Measurements from ENCODE around the gene CELSR2.

The CELSR2 gene

GRCh38 chr1:109261578-109261977 lies 12.2 kb downstream of the CELSR2 start:
- H3K4me3 ChIP-seq (ENCODE audit: low read length): no peak overlapping the region
- no peak for DNase-seq (ENCODE audit: low read depth)
- TF ChIP-seq CTCF (conservative IDR thresholded peaks at IDR 0.05; ENCODE audit: low read length): no peak

GRCh38 chr1:109262231-109263055 lies 13.1 kb downstream of the CELSR2 start:
- no peak for TF ChIP-seq CTCF (conservative IDR thresholded peaks at IDR 0.05; ENCODE audit: low read length)
- H3K4me3 ChIP-seq (ENCODE audit: low read length): no peak overlapping the region
- DNase-seq (ENCODE audit: low read depth): no peak

- DNase-seq (ENCODE audit: low read depth): no peak
- TF ChIP-seq CTCF (conservative IDR thresholded peaks at IDR 0.05; ENCODE audit: low read length): no peak
- no peak overlapping the region for H3K4me3 ChIP-seq (ENCODE audit: low read length)
Observed at GRCh38 chr1:109263234-109263596, 13.9 kb downstream of the CELSR2 start.

DNA sequence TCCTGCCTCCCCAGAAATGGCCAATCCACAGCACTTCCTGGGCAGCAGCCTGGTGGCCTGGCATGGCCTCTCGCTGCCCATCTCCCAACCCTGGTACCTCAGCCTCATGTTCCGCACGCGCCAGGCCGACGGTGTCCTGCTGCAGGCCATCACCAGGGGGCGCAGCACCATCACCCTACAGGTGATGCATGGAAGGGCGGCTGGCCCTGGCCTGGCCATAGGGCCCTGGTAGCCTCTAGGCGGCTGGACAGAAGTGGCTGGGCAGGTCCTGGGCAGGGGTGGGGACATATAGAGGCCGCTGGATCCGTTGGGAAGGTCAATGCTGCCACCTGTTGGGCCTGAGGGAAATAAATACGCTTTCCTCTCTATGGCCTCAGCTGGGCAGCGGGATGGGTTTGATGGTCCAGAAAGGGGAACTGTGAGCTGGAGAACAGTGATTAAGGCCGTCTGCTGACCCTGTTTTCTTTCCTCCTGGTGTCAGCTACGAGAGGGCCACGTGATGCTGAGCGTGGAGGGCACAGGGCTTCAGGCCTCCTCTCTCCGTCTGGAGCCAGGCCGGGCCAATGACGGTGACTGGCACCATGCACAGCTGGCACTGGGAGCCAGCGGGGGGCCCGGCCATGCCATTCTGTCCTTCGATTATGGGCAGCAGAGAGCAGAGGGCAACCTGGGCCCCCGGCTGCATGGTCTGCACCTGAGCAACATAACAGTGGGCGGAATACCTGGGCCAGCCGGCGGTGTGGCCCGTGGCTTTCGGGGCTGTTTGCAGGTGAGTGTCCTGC lies 14.4 kb downstream of the CELSR2 start:
- TF ChIP-seq CTCF (conservative IDR thresholded peaks at IDR 0.05; ENCODE audit: low read length): peak; percentile 96
- DNase-seq (ENCODE audit: low read depth): peak; percentile 73
- no peak overlapping the region for H3K4me3 ChIP-seq (ENCODE audit: low read length)

DNA sequence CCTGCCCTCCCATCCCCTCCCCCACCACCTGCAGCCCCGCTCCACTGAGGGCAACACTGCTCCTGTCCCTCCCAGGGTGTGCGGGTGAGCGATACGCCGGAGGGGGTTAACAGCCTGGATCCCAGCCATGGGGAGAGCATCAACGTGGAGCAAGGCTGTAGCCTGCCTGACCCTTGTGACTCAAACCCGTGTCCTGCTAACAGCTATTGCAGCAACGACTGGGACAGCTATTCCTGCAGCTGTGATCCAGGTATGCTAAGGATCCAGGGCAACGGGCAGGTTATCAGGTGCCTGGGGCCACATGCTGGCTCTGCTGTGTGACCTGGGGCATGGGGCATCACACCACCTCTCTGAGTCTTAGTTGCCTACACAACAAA lies 15.0 kb downstream of the CELSR2 start:
- TF ChIP-seq CTCF (conservative IDR thresholded peaks at IDR 0.05; ENCODE audit: low read length): no peak
- no peak for DNase-seq (ENCODE audit: low read depth)

DNA sequence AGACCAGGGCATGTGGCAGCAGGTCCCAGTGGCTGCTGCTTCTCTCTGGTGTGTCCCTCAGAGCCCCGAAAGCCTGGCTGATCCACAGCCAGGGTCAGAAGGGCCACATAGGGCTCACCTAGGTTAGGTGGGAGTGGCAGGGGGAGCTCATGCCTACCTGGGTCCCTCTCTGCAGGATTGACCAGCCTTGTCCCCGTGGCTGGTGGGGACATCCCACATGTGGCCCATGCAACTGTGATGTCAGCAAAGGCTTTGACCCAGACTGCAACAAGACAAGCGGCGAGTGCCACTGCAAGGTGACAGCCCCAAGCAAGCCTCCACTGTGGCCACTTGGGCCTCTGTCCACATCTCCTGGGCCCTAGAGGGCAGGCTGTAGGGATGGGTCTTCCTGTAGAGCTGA lies 15.7 kb downstream of the CELSR2 start:
- no peak overlapping the region for H3K4me3 ChIP-seq (ENCODE audit: low read length)
- DNase-seq (ENCODE audit: low read depth): no peak
- TF ChIP-seq CTCF (conservative IDR thresholded peaks at IDR 0.05; ENCODE audit: low read length): no peak

More for the DNA sequence above, 15.0 kb downstream of the CELSR2 start:
- no peak overlapping the region for H3K4me3 ChIP-seq (ENCODE audit: low read length)

Data from AG10803 (cell line).